ENCODE measurements around the gene YWHAQ.

YWHAQ gene

GRCh38 chr2:9630736-9631552 lies at the start of gene YWHAQ:
Gene YWHAQ, minus strand, starts transcription at chr2:9630997. Its CDS starts 545 bp downstream, at chr2:9630452.
- TF ChIP-seq, protein P1, sequence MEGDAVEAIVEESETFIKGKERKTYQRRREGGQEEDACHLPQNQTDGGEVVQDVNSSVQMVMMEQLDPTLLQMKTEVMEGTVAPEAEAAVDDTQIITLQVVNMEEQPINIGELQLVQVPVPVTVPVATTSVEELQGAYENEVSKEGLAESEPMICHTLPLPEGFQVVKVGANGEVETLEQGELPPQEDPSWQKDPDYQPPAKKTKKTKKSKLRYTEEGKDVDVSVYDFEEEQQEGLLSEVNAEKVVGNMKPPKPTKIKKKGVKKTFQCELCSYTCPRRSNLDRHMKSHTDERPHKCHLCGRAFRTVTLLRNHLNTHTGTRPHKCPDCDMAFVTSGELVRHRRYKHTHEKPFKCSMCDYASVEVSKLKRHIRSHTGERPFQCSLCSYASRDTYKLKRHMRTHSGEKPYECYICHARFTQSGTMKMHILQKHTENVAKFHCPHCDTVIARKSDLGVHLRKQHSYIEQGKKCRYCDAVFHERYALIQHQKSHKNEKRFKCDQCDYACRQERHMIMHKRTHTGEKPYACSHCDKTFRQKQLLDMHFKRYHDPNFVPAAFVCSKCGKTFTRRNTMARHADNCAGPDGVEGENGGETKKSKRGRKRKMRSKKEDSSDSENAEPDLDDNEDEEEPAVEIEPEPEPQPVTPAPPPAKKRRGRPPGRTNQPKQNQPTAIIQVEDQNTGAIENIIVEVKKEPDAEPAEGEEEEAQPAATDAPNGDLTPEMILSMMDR (conservative IDR thresholded peaks at IDR 0.05), result no peak
- peak; percentile 35; the same call in 1 of the 2 replicates for TF ChIP-seq ZFX (IDR thresholded peaks at IDR 0.05)
- peak within 1 kb of the TSS; percentile 92 for H3K27ac ChIP-seq

- TF ChIP-seq, protein P1 (conservative IDR thresholded peaks at IDR 0.05), result no peak
- no peak for TF ChIP-seq ZFX (IDR thresholded peaks at IDR 0.05)
- no peak overlapping the region for H3K27ac ChIP-seq
These were observed 49.3 kb upstream of the YWHAQ start for GRCh38 chr2:9680082-9680481.

- TF ChIP-seq, protein P1 (conservative IDR thresholded peaks at IDR 0.05), result no peak
- TF ChIP-seq ZFX (IDR thresholded peaks at IDR 0.05), result no peak
- no peak overlapping the region for H3K27ac ChIP-seq
These were observed 48.4 kb upstream of the YWHAQ start for GRCh38 chr2:9679218-9679617.

GRCh38 chr2:9678544-9678943 lies 47.7 kb upstream of the YWHAQ start:
- H3K27ac ChIP-seq, result no peak overlapping the region

DNA sequence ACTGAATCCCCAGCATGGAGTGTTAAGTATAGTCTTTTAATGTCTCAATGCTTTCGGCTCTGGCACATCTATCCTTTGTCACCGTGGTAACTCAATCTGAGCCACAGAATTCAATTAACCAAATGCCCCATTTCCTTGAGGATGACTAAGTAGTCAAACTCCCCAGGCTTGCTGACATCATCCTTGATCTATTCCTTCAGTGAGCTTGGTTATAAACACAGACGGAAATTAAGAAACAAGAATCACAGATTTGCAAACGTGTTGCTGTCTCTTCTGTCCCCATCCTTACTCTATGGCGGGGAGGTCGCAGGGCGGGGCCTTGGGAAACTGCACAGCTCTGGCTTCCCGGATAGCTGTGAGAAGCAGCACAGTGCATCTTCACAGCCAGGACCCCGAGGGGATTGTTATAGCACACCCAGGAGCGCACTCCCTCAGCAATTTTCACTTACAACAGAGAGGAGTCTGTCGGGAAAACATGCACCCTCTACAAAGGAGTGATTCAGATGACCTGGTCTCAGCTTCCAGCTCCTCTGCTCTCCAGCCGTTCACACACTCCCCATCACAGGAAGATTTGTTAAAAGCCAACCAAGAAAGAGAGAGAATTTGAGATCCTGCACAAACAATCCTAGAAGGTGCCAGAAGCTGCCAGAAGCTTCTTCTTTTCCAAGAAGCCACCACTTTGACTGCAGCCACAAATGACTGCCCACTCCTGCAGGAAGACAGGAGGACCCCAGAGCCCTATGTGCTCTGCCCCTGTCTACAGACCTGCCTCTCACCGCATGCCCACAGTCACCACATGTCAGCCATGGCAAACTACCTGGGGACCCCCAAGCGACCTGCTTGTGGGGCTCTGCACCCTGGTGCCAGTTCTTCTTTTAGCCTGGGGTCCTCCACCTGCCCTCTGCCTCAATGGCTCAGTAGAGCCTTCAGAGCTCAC lies 44.9 kb upstream of the YWHAQ start:
- H3K27ac ChIP-seq, result no peak overlapping the region
- TF ChIP-seq ZFX (IDR thresholded peaks at IDR 0.05), result no peak
- TF ChIP-seq, protein P1 (conservative IDR thresholded peaks at IDR 0.05), result no peak

More at GRCh38 chr2:9678544-9678943, 47.7 kb upstream of the YWHAQ start:
- TF ChIP-seq, protein P1 (conservative IDR thresholded peaks at IDR 0.05), result no peak
- TF ChIP-seq ZFX (IDR thresholded peaks at IDR 0.05), result no peak

DNA sequence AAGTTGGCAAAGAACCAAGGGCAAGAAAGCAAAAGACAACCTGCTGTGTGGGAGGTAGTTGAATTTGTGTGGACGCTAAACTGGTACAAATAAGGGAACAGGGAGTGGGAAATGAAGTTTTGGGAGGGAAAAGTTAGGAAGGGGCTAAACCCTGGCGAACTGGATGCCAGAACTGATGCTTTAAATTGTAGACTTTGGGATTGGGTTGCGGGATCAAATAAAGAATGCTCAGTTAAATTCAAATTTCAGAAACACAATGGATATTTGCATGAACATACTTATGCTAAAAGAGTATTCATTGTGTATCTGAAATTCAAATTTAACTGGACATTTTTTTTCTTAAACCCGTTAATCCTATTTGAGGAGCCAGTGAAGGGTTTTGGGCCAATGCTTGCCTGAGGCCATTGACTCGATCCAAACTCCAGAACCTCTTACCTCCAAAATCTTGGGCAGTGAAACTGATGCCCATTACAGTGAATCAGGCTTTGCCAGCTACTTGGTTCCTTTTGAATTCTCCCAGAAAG lies 44.2 kb upstream of the YWHAQ start:
- H3K27ac ChIP-seq, result no peak overlapping the region
- TF ChIP-seq ZFX (IDR thresholded peaks at IDR 0.05), result no peak
- TF ChIP-seq, protein P1 (conservative IDR thresholded peaks at IDR 0.05), result no peak

Data from C4-2B (cell line).